ENCODE measurements around the gene MEIS2.

MEIS2 gene

GRCh38 chr15:37070686-37071085 is 29.7 kb downstream of the MEIS2 start:
- no peak for DNase-seq

- DNase-seq: no peak
Observed at GRCh38 chr15:37061996-37062395, 38.4 kb downstream of the MEIS2 start.

GRCh38 chr15:37059086-37059485 is 41.3 kb downstream of the MEIS2 start:
- DNase-seq: peak; percentile 63

GRCh38 chr15:37058316-37058985 is 41.9 kb downstream of the MEIS2 start:
- DNase-seq: no peak

GRCh38 chr15:37057831-37058230 is 42.5 kb downstream of the MEIS2 start:
- DNase-seq: no peak

GRCh38 chr15:37057256-37057655 is 43.1 kb downstream of the MEIS2 start:
- no peak for DNase-seq

GRCh38 chr15:37056177-37057121 is 43.9 kb downstream of the MEIS2 start:
- DNase-seq: no peak

- DNase-seq: no peak
Observed at GRCh38 chr15:37055481-37055880, 44.9 kb downstream of the MEIS2 start.

GRCh38 chr15:37054336-37054735 is 46.0 kb downstream of the MEIS2 start:
- no peak for DNase-seq

- peak; percentile 9 for DNase-seq
Observed at GRCh38 chr15:37053166-37053565, 47.2 kb downstream of the MEIS2 start.

GRCh38 chr15:37050345-37050744 is 50.0 kb downstream of the MEIS2 start:
- no peak for DNase-seq

GRCh38 chr15:37046876-37047614 is 53.3 kb downstream of the MEIS2 start:
- DNase-seq: peak; percentile 41

- DNase-seq: no peak
Observed at GRCh38 chr15:37045859-37046740, 54.2 kb downstream of the MEIS2 start.

GRCh38 chr15:37044915-37045648 is 55.3 kb downstream of the MEIS2 start:
- DNase-seq: no peak

GRCh38 chr15:37041836-37042235 is 58.5 kb downstream of the MEIS2 start:
- no peak for DNase-seq

- no peak for DNase-seq
Observed at GRCh38 chr15:37041042-37041441, 59.3 kb downstream of the MEIS2 start.

- no peak for DNase-seq
Observed at GRCh38 chr15:37040072-37040742, 60.1 kb downstream of the MEIS2 start.

- DNase-seq: no peak
Observed at GRCh38 chr15:37038716-37039106, 61.6 kb downstream of the MEIS2 start.

GRCh38 chr15:37037850-37038715 is 62.3 kb downstream of the MEIS2 start:
- DNase-seq: no peak

- DNase-seq: no peak
Observed at GRCh38 chr15:37037071-37037655, 63.2 kb downstream of the MEIS2 start.
